ENCODE data around the gene ADH5.

DNA sequence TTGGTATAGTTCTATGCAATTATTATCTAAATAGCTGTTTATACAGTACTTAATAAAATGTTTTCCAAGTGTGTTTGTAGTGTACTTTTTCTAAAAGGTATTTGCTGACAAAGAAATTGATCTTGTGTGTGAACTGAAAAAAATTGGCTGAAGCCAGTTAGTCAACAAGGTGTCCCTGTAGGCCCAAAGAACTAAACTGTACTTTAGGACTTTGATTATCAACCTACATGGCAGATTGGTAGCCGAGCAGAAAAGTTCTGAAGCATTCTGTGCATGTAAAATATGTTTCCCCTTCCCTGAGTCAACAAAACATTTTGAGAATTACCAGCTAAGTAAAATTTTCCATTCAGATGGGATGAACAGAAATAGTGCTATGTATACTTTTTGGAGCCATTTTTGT is 21.0 kb downstream of the ADH5 start:
- TF ChIP-seq, protein P1, sequence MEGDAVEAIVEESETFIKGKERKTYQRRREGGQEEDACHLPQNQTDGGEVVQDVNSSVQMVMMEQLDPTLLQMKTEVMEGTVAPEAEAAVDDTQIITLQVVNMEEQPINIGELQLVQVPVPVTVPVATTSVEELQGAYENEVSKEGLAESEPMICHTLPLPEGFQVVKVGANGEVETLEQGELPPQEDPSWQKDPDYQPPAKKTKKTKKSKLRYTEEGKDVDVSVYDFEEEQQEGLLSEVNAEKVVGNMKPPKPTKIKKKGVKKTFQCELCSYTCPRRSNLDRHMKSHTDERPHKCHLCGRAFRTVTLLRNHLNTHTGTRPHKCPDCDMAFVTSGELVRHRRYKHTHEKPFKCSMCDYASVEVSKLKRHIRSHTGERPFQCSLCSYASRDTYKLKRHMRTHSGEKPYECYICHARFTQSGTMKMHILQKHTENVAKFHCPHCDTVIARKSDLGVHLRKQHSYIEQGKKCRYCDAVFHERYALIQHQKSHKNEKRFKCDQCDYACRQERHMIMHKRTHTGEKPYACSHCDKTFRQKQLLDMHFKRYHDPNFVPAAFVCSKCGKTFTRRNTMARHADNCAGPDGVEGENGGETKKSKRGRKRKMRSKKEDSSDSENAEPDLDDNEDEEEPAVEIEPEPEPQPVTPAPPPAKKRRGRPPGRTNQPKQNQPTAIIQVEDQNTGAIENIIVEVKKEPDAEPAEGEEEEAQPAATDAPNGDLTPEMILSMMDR (tag by site-specific recombination; IDR thresholded peaks at IDR 0.05): no peak
- TF ChIP-seq, protein P2, sequence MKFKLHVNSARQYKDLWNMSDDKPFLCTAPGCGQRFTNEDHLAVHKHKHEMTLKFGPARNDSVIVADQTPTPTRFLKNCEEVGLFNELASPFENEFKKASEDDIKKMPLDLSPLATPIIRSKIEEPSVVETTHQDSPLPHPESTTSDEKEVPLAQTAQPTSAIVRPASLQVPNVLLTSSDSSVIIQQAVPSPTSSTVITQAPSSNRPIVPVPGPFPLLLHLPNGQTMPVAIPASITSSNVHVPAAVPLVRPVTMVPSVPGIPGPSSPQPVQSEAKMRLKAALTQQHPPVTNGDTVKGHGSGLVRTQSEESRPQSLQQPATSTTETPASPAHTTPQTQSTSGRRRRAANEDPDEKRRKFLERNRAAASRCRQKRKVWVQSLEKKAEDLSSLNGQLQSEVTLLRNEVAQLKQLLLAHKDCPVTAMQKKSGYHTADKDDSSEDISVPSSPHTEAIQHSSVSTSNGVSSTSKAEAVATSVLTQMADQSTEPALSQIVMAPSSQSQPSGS (tag by site-specific recombination; IDR thresholded peaks at IDR 0.05; ENCODE audit: low read depth): no peak
- TF ChIP-seq ZNF623 (tag by site-specific recombination; IDR thresholded peaks at IDR 0.05): no peak
- TF ChIP-seq KLF1 (tag by site-specific recombination; IDR thresholded peaks at IDR 0.05): no peak
- TF ChIP-seq ZNF585B (tag by site-specific recombination; IDR thresholded peaks at IDR 0.05): no peak
- TF ChIP-seq, protein P3, sequence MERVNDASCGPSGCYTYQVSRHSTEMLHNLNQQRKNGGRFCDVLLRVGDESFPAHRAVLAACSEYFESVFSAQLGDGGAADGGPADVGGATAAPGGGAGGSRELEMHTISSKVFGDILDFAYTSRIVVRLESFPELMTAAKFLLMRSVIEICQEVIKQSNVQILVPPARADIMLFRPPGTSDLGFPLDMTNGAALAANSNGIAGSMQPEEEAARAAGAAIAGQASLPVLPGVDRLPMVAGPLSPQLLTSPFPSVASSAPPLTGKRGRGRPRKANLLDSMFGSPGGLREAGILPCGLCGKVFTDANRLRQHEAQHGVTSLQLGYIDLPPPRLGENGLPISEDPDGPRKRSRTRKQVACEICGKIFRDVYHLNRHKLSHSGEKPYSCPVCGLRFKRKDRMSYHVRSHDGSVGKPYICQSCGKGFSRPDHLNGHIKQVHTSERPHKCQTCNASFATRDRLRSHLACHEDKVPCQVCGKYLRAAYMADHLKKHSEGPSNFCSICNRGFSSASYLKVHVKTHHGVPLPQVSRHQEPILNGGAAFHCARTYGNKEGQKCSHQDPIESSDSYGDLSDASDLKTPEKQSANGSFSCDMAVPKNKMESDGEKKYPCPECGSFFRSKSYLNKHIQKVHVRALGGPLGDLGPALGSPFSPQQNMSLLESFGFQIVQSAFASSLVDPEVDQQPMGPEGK (tag by site-specific recombination; IDR thresholded peaks at IDR 0.05): no peak
- TF ChIP-seq ZNF274 (IDR thresholded peaks at IDR 0.05; ENCODE audit: low read length): no peak
- TF ChIP-seq ZNF274 (tag by site-specific recombination; IDR thresholded peaks at IDR 0.05; ENCODE audit: borderline replicate concordance): no peak
- TF ChIP-seq ZNF660 (tag by site-specific recombination; IDR thresholded peaks at IDR 0.05): no peak
- no peak for TF ChIP-seq MYNN (tag by site-specific recombination; IDR thresholded peaks at IDR 0.05; ENCODE audit: borderline replicate concordance)
- TF ChIP-seq, protein P4, sequence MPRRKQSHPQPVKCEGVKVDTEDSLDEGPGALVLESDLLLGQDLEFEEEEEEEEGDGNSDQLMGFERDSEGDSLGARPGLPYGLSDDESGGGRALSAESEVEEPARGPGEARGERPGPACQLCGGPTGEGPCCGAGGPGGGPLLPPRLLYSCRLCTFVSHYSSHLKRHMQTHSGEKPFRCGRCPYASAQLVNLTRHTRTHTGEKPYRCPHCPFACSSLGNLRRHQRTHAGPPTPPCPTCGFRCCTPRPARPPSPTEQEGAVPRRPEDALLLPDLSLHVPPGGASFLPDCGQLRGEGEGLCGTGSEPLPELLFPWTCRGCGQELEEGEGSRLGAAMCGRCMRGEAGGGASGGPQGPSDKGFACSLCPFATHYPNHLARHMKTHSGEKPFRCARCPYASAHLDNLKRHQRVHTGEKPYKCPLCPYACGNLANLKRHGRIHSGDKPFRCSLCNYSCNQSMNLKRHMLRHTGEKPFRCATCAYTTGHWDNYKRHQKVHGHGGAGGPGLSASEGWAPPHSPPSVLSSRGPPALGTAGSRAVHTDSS (tag by site-specific recombination; IDR thresholded peaks at IDR 0.05): no peak
- TF ChIP-seq, protein P5, sequence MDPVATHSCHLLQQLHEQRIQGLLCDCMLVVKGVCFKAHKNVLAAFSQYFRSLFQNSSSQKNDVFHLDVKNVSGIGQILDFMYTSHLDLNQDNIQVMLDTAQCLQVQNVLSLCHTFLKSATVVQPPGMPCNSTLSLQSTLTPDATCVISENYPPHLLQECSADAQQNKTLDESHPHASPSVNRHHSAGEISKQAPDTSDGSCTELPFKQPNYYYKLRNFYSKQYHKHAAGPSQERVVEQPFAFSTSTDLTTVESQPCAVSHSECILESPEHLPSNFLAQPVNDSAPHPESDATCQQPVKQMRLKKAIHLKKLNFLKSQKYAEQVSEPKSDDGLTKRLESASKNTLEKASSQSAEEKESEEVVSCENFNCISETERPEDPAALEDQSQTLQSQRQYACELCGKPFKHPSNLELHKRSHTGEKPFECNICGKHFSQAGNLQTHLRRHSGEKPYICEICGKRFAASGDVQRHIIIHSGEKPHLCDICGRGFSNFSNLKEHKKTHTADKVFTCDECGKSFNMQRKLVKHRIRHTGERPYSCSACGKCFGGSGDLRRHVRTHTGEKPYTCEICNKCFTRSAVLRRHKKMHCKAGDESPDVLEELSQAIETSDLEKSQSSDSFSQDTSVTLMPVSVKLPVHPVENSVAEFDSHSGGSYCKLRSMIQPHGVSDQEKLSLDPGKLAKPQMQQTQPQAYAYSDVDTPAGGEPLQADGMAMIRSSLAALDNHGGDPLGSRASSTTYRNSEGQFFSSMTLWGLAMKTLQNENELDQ (tag by site-specific recombination; IDR thresholded peaks at IDR 0.05; ENCODE audit: low read depth): no peak
